Tibial nerve (tissue), 4 donors: Measurements from ENCODE around the gene CLIC1. TPM values are rescaled to one million over a fixed set of nuclear protein-coding genes. Genes with fewer than 3 reads are reported as not detected.

Experiments used
- DNase-seq, 2 donors: peaks; one replicate each; pipeline ENCODE4 v3.0.0-alpha.2; 2019; ENCODE audit warnings: low spot score in 2 of 2
- H3K27ac ChIP-seq, 4 donors: fragments of 200-600 bp; sonication (generic) in 3 of 4; one replicate each; pipeline ENCODE4 v1.5.1; 2017 to 2019; ENCODE audit warnings: mild to moderate bottlenecking in 1 of 4
- H3K27me3 ChIP-seq, 2 donors: fragments of 200-600 bp; sonication (generic) in 1 of 2; one replicate each; pipeline versions ENCODE4 v1.5.1 to v1.6.0; 2017 to 2019
- H3K36me3 ChIP-seq, 3 donors: fragments of 200-600 bp; sonication (generic); one replicate each; pipeline ENCODE4 v1.5.1; 2018 to 2019
- H3K4me1 ChIP-seq, 4 donors: fragments of 200-600 bp; sonication (generic) in 3 of 4; one replicate each; pipeline ENCODE4 v1.5.1; 2017 to 2019
- H3K4me3 ChIP-seq, 4 donors: fragments of 200-600 bp; sonication (generic) in 3 of 4; one replicate each; pipeline ENCODE4 v1.5.1; 2017 to 2019; ENCODE audit warnings: mild to moderate bottlenecking in 1 of 4, moderate library complexity in 1 of 4
- H3K9me3 ChIP-seq, 4 donors: fragments of 200-600 bp; sonication (generic) in 3 of 4; one replicate each; pipeline ENCODE4 v1.5.1; 2017 to 2019
- EP300 ChIP-seq, 2 donors: sonication (generic); formaldehyde crosslinking; IDR thresholded peaks; one replicate each; pipeline ENCODE4 v1.6.1; 2017; ENCODE audit warnings: antibody characterized with exemption in 2 of 2, mild to moderate bottlenecking in 1 of 2
- POLR2A ChIP-seq, 2 donors: fragments of 450-650 bp; IDR thresholded peaks; one replicate each; pipeline ENCODE4 v1.6.1; 2017; ENCODE audit warnings: antibody characterized with exemption in 2 of 2, mild to moderate bottlenecking in 2 of 2, moderate library complexity in 2 of 2
- WGBS, 2 donors: methylation state at CpG; one replicate each; pipeline ENCODE4 v1.1.5; 2018; 5-methylcytosine and 5-hydroxymethylcytosine counted together
- total RNA-seq, 4 donors: library from RNA; depleted of rRNA; stranded (reverse); fragments of >200 nt; gene quantifications; one replicate each; pipeline ENCODE4 v1.1.0, GENCODE V29; 2016
- TF ChIP-seq, protein P1 (sequence below), 5 experiments: fragments of 200-600 bp in 3 of 5; fragments of 450-650 bp in 2 of 5; sonication (generic) in 3 of 5; IDR thresholded peaks; one replicate each; pipeline ENCODE4 v1.5.1; 2016 to 2019; ENCODE audit warnings: antibody characterized with exemption in 5 of 5, mild to moderate bottlenecking in 3 of 5, moderate library complexity in 2 of 5

CLIC1 gene
- total RNA-seq, 4 donors from 2014 or later = 216 to 341 (median 246) TPM

DNA sequence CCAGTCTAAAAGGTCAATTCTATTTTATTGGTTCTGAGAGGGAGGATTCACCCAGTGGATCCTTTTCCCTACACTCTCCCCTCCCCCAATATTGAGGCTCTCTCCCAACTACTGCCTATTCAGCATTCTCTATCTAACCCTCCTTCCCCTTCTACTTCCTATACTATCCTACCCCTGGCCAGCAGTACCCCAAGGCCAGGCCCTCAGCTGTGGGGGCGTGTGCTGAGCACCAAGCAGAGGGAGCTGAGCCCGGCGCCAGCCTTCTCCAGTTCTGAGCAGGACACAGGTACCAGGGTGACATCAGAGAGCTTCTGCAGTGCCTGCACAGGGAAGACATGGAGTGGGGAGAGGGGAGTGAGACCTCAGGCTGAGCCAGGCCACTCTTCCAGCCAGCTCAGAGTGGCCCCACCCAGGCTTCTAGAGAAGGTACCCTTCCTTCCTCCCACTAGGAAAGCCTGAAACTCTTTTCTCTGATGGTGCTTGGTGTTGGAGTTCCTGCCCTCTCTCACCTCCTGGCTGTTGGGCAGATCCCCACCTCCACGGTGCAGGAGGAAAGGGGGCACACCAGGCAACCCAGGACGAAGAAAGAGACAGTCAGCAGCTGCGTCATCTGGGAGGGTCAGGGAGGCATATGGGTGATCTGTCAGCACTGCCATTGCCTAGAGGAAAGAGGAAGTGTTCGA lies 9.2 kb downstream of the CLIC1 start:
- TF ChIP-seq POLR2A (IDR thresholded peaks at IDR 0.05) (peak in 1 of 2 donors; percentile 20), EP300 (IDR thresholded peaks at IDR 0.05) (no peak)
- DNase-seq = no peak
- H3K4me1 ChIP-seq = peaks cover 0 to 43% (median 16%) of the 10 kb centered on the region in 4 donors
- 57 to 72% methylated on average over 7 of the region's 7 CpGs for WGBS, 2 donors
- no peaks in the 10 kb centered on the region for H3K9me3 ChIP-seq
- peak overlapping the region; percentile 92 to 100 (median 98) for H3K27ac ChIP-seq
- H3K4me3 ChIP-seq = no peak overlapping the region
- H3K27me3 ChIP-seq = no peaks in the 10 kb centered on the region
- H3K36me3 ChIP-seq = peaks cover 0 to 48% (median 0%) of the 10 kb centered on the region in 3 donors

DNA sequence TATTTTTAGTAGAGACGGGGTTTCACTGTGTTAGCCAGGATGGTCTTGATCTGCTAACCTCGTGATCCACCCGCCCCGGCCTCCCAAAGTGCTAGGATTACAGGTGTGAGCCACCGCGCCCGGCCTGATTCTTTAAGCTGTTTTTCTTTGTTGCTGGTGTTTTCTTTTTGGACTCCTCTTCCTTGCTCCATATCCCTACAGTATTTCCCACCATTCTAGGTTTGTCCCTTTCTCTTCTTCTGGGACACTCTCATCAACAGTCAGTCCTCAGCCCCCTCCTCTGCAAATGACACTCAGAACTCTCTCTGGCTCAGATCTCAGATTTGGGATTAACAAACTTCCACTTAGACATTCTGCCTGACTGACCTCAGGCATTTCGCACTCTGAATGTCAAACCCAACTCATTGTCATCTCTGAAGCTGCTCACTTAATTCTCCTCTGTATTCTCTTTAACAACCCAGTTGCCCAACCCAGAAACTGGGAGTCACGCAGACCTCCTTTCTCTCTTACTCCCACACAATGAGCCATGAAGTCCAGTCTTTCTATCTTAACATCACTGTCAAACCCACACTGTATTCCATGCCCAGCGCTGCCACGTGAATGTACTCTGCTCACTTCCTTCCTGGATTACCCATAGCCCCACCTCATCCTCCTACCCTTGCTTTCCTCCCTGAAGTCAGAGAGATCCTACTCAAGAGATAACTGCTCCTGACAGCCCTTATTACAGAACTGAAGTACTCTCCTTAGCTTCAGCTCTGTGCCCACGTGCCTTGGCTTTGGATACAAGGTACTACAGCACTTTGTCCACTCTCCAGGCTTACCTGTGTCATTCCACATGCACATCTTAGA lies 10.6 kb downstream of the CLIC1 start:
- H3K4me3 ChIP-seq = no peak overlapping the region
- peaks cover 0 to 33% (median 0%) of the 10 kb centered on the region in 3 donors for H3K36me3 ChIP-seq
- WGBS, 2 donors = 81 to 82% methylated on average over 12 of the region's 12 CpGs
- peaks cover 0 to 36% (median 16%) of the 10 kb centered on the region in 4 donors for H3K4me1 ChIP-seq
- H3K27ac ChIP-seq = peak overlapping the region in 1 of 4 donors; percentile 100
- TF ChIP-seq, protein P1, sequence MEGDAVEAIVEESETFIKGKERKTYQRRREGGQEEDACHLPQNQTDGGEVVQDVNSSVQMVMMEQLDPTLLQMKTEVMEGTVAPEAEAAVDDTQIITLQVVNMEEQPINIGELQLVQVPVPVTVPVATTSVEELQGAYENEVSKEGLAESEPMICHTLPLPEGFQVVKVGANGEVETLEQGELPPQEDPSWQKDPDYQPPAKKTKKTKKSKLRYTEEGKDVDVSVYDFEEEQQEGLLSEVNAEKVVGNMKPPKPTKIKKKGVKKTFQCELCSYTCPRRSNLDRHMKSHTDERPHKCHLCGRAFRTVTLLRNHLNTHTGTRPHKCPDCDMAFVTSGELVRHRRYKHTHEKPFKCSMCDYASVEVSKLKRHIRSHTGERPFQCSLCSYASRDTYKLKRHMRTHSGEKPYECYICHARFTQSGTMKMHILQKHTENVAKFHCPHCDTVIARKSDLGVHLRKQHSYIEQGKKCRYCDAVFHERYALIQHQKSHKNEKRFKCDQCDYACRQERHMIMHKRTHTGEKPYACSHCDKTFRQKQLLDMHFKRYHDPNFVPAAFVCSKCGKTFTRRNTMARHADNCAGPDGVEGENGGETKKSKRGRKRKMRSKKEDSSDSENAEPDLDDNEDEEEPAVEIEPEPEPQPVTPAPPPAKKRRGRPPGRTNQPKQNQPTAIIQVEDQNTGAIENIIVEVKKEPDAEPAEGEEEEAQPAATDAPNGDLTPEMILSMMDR (IDR thresholded peaks at IDR 0.05) = no peak
- TF ChIP-seq EP300 (IDR thresholded peaks at IDR 0.05) (no peak), POLR2A (IDR thresholded peaks at IDR 0.05) (no peak)
- no peak for DNase-seq
- H3K27me3 ChIP-seq = no peaks in the 10 kb centered on the region
- no peaks in the 10 kb centered on the region for H3K9me3 ChIP-seq

DNA sequence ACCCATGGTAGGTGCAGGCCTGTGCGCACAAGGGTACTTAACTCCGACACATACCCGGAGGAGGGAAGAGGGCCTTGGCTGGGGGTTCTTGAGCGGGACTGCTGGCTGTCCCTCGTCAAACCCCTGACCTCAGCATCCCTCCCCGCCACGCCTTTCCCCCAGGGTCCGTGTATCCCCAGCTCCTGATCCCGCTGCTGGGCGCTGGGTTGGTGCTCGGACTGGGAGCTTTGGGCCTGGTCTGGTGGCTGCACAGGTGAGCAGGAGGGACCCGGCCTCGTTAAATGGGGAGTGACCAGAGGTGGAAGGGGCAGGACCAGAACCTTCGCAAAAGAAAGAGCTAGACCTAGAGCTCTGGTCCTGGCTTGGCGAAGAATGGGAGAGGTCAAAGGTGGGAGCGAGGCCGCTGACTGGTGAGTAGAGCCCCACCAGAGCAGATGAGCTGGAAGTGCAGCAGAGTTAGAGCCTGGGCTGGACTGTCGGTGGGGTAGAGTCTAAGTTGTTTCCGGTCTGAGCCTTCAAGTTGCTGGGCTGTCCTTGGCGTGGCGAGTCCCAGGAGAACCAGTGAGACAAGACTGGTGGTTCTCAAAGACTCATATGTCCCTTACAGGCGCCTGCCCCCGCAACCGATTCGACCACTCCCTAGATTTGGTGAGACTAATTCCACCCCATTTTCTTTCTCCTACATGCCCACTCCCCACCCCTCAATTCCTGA lies 12.2 kb downstream of the CLIC1 start:
- 71 to 80% methylated on average over 25 of the region's 25 CpGs for WGBS, 2 donors
- H3K4me3 ChIP-seq = no peak overlapping the region
- TF ChIP-seq POLR2A (IDR thresholded peaks at IDR 0.05) (no peak), EP300 (IDR thresholded peaks at IDR 0.05) (no peak)
- TF ChIP-seq, protein P1 (IDR thresholded peaks at IDR 0.05) = no peak

DNA sequence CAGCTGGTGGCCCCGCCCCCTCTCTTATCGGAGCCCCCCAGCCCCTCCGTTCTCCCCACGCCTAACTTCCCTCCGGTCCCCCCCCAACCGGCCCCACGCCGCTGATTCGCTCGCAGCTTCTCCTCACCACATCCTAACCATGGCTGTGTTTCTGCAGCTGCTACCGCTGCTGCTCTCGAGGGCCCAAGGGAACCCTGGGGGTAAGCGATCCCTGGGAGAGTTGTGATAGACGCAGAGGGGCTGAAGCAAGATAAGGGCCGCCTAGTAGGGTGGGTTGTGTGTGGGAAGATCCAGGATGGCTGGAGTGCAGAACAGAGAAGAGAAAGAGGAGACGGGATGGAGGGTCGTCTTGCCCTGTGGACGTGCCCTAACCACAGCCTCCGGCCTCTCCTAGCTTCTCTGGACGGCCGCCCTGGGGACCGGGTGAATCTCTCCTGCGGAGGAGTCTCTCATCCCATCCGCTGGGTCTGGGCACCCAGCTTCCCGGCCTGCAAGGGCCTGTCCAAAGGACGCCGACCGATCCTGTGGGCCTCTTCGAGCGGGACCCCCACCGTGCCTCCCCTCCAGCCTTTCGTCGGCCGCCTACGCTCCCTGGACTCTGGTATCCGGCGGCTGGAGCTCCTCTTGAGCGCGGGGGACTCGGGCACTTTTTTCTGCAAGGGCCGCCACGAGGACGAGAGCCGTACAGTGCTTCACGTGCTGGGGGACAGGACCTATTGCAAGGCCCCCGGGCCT lies 12.9 kb downstream of the CLIC1 start, which contains the start of gene MPIG6B:
Gene MPIG6B, plus strand, starts transcription at position 129 of the 735 bp plus-strand sequence. Its CDS starts 11 bp downstream, at position 140.
- WGBS, 2 donors = 64 to 75% methylated on average over 36 to 46 of the region's 46 CpGs
- Histone ChIP-seq H3K27me3 (no peaks in the 10 kb centered on the region), H3K9me3 (no peaks in the 10 kb centered on the region), H3K27ac (no peak within 1 kb of the TSS), H3K4me3 (no peak within 1 kb of the TSS), H3K4me1 (peaks cover 0 to 23% (median 11%) of the 10 kb centered on the region in 4 donors), H3K36me3 (peaks cover 0 to 31% (median 0%) of the 10 kb centered on the region in 3 donors)
- TF ChIP-seq POLR2A (IDR thresholded peaks at IDR 0.05) (no peak), EP300 (IDR thresholded peaks at IDR 0.05) (no peak)
- TF ChIP-seq, protein P1 (IDR thresholded peaks at IDR 0.05) = no peak
- DNase-seq = no peak

More for the DNA sequence above, 12.2 kb downstream of the CLIC1 start:
- no peaks in the 10 kb centered on the region for H3K27me3 ChIP-seq
- no peaks in the 10 kb centered on the region for H3K9me3 ChIP-seq
- DNase-seq = no peak
- H3K27ac ChIP-seq = no peak overlapping the region
- peaks cover 0 to 30% (median 16%) of the 10 kb centered on the region in 4 donors for H3K4me1 ChIP-seq
- peaks cover 0 to 31% (median 0%) of the 10 kb centered on the region in 3 donors for H3K36me3 ChIP-seq

DNA sequence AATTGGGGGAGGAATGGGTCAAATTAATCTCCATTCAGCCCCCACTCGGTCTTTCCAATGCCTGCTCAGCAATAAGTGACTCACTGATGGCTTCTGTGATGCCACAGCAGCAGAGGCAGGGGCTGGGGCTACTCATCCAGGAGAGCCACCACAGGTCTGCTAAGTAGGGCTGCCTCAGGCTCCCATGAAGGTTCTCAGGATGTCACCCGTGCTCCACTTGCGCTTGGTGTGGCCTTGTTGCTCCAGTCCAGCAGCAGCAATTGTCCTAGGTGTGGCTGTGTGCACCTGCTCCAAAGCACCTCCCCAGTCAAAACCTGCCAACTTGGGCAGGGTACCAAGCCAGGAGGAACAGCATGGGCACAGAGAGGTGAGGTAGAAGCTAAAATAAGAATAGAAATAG lies 14.2 kb downstream of the CLIC1 start:
- 82 to 84% methylated on average over 3 of the region's 3 CpGs for WGBS, 2 donors
- H3K27me3 ChIP-seq = no peaks in the 10 kb centered on the region

More for the DNA sequence above, 14.2 kb downstream of the CLIC1 start:
- Histone ChIP-seq H3K36me3 (peaks cover 0 to 22% (median 0%) of the 10 kb centered on the region in 3 donors), H3K4me1 (peaks cover 0 to 10% (median under 1%) of the 10 kb centered on the region in 4 donors), H3K9me3 (no peaks in the 10 kb centered on the region), H3K4me3 (no peak overlapping the region), H3K27ac (no peak overlapping the region)
- no peak for DNase-seq
- TF ChIP-seq EP300 (IDR thresholded peaks at IDR 0.05) (no peak), POLR2A (IDR thresholded peaks at IDR 0.05) (no peak)
- TF ChIP-seq, protein P1 (IDR thresholded peaks at IDR 0.05) = no peak
